GM18498 (cell line): ENCODE results near the gene SPESP1.

Experiments used
- ATAC-seq: cut with Tn5 transposase; IDR thresholded peaks from one replicate; pipeline ENCODE4 v1.9.1; 2021; ENCODE audit warnings: mild to moderate bottlenecking, moderate library complexity; ENCODE audit not compliant: unreplicated experiment

SPESP1 gene

GRCh38 chr15:68990231-68990991, 60.1 kb downstream of the SPESP1 start:
- ATAC-seq: no peak

DNA sequence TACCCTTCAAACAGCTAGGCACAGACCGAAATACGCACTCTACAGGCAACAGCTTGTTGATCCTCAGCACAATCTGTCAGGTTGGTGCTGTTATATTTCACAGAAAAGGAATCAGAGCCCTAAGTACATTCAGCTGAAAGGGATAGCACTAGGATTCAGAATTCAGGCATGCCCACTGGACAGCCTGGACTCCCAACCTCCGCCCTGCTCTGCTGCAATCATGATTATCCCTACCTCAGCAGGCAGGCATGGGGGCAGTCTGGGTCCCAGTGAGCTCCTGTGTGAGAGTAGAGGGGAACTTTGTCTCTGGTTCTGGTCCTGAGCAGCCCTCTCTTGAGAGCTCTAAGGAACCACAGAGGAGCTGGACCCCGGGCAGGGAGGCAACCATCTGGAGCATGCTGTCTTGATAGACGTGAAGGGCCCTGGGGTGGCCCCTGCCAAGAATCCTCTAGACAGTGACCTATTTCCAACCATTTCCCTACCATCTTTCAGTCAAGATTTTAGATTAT, 60.7 kb downstream of the SPESP1 start:
- ATAC-seq: no peak

- no peak for ATAC-seq
Observed at GRCh38 chr15:68991723-68992122, 61.4 kb downstream of the SPESP1 start.

- ATAC-seq: no peak
Observed at GRCh38 chr15:68992696-68993095, 62.4 kb downstream of the SPESP1 start.

DNA sequence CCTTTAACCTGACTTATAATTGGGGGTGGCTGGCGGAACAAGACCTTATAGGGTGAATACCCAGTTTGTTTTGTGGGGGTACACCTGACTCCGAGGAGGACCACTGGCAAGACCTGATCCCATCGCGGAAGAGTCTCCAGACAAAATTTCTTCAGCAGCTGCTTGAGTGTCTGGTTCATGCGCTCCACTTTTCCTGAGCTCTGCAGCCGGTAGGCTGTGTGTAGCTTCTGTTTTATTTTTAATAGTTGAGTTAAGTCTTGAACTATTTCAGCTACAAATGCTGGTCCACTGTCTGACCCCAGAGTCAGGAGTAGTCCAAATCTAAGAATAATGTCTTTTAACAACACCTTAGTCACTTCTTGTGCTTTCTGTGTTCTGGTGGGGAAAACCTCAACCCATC, 63.0 kb downstream of the SPESP1 start:
- no peak for ATAC-seq

- ATAC-seq: no peak
Observed at GRCh38 chr15:68994149-68994548, 63.8 kb downstream of the SPESP1 start.

- no peak for ATAC-seq
Observed at GRCh38 chr15:68994981-68995761, 64.8 kb downstream of the SPESP1 start.
